ENCODE data around the gene AFF1. TPM values are rescaled to one million over a fixed set of nuclear protein-coding genes. Genes with fewer than 3 reads are reported as not detected.

Gene AFF1
- total RNA-seq, 2 experiments from 2014 or later = 28.7 to 69.7 TPM

DNA sequence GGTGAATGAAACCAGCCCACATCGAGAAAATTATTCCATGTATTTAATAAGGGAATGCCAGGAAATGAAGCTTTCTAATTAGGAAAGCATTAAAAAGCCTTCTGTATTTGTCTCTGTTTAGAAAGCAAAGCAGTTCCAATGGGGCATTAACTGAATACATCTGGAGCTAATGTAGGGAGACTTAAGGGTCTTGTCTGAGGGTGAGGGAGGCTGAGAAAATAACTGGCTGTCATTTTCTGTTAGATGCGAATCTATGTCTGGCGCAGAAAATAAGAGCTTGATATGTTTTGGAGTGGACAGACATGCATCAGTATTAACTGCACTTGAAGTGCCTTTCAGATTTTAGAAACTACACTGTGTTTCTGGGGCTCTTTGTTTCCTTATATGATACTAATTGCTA lies 174.3 kb downstream of the AFF1 start:
- H3K4me1 ChIP-seq (ENCODE audit: insufficient read depth, low read length, poor library complexity, severe bottlenecking) = no peaks in the 10 kb centered on the region
- H3K36me3 ChIP-seq (ENCODE audit: insufficient read depth, low read length) = peaks cover 57% of the 10 kb centered on the region
- TF ChIP-seq CTCF (conservative IDR thresholded peaks at IDR 0.05; ENCODE audit: low read length) = no peak
- TF ChIP-seq EZH2phosphoT487 (IDR thresholded peaks at IDR 0.05; ENCODE audit: borderline replicate concordance, low read depth, low read length) = no peak
- peaks cover 5% of the 10 kb centered on the region; the same call in 1 of the 2 replicates for H4K20me1 ChIP-seq (ENCODE audit: insufficient read depth, low read length)
- POLR2A ChIA-PET = no interaction called here
- CTCF ChIA-PET (ENCODE audit: unreplicated experiment) = no interaction called here
- BruUV-seq (replicated peaks) = no TSS peak
- no peaks in the 10 kb centered on the region for H3K79me2 ChIP-seq (ENCODE audit: insufficient read depth, low read depth, low read length)
- no peak overlapping the region for H3K4me2 ChIP-seq (ENCODE audit: low read length)
- no peaks in the 10 kb centered on the region for H3K9me2 ChIP-seq (ENCODE audit: insufficient read depth, low read length)
- no peak overlapping the region for H2AFZ ChIP-seq (ENCODE audit: low read length)
- no peaks in the 10 kb centered on the region for H3K9me3 ChIP-seq (ENCODE audit: low read length)
- no peak for DNase-seq (ENCODE audit: low spot score)
- intact Hi-C loops (cut with micrococcal nuclease; ENCODE audit: unreplicated experiment) = no loop called here
- no peak overlapping the region for H3K27ac ChIP-seq (ENCODE audit: low read depth, low read length, poor library complexity, severe bottlenecking)
- H3K4me3 ChIP-seq (ENCODE audit: low read depth, low read length, poor library complexity, severe bottlenecking) = no peak overlapping the region

GRCh38 chr4:87109945-87110344 lies 175.1 kb downstream of the AFF1 start:
- no peak for TF ChIP-seq CTCF (conservative IDR thresholded peaks at IDR 0.05; ENCODE audit: low read length)
- no peak for TF ChIP-seq EZH2phosphoT487 (IDR thresholded peaks at IDR 0.05; ENCODE audit: borderline replicate concordance, low read depth, low read length)
- H3K36me3 ChIP-seq (ENCODE audit: insufficient read depth, low read length) = peaks cover 65% of the 10 kb centered on the region
- ChIA-PET POLR2A (no interaction called here), CTCF (ENCODE audit: unreplicated experiment) (no interaction called here)
- no peaks in the 10 kb centered on the region for H3K9me3 ChIP-seq (ENCODE audit: low read length)
- H3K4me3 ChIP-seq (ENCODE audit: low read depth, low read length, poor library complexity, severe bottlenecking) = no peak overlapping the region
- BruUV-seq (replicated peaks) = no TSS peak
- no peak for DNase-seq (ENCODE audit: low spot score)
- no peak overlapping the region for H2AFZ ChIP-seq (ENCODE audit: low read length)
- H3K9me2 ChIP-seq (ENCODE audit: insufficient read depth, low read length) = no peaks in the 10 kb centered on the region
- H3K27ac ChIP-seq (ENCODE audit: low read depth, low read length, poor library complexity, severe bottlenecking) = no peak overlapping the region
- H3K4me1 ChIP-seq (ENCODE audit: insufficient read depth, low read length, poor library complexity, severe bottlenecking) = no peaks in the 10 kb centered on the region
- H4K20me1 ChIP-seq (ENCODE audit: insufficient read depth, low read length) = peaks cover 5% of the 10 kb centered on the region; the same call in 1 of the 2 replicates
- H3K4me2 ChIP-seq (ENCODE audit: low read length) = no peak overlapping the region
- intact Hi-C loops (cut with micrococcal nuclease; ENCODE audit: unreplicated experiment) = no loop called here
- no peaks in the 10 kb centered on the region for H3K79me2 ChIP-seq (ENCODE audit: insufficient read depth, low read depth, low read length)

- ChIA-PET CTCF (ENCODE audit: unreplicated experiment) (no interaction called here), POLR2A (no interaction called here)
- Histone ChIP-seq H3K4me1 (ENCODE audit: insufficient read depth, low read length, poor library complexity, severe bottlenecking) (no peaks in the 10 kb centered on the region), H3K9me3 (ENCODE audit: low read length) (no peaks in the 10 kb centered on the region), H3K79me2 (ENCODE audit: insufficient read depth, low read depth, low read length) (no peaks in the 10 kb centered on the region), H3K36me3 (ENCODE audit: insufficient read depth, low read length) (peaks cover 80% of the 10 kb centered on the region), H2AFZ (ENCODE audit: low read length) (no peak overlapping the region), H3K4me2 (ENCODE audit: low read length) (no peak overlapping the region), H4K20me1 (ENCODE audit: insufficient read depth, low read length) (peaks cover 5% of the 10 kb centered on the region; the same call in 1 of the 2 replicates), H3K4me3 (ENCODE audit: low read depth, low read length, poor library complexity, severe bottlenecking) (no peak overlapping the region), H3K27ac (ENCODE audit: low read depth, low read length, poor library complexity, severe bottlenecking) (no peak overlapping the region), H3K9me2 (ENCODE audit: insufficient read depth, low read length) (no peaks in the 10 kb centered on the region)
- TF ChIP-seq CTCF (conservative IDR thresholded peaks at IDR 0.05; ENCODE audit: low read length) (no peak), EZH2phosphoT487 (IDR thresholded peaks at IDR 0.05; ENCODE audit: borderline replicate concordance, low read depth, low read length) (no peak)
- intact Hi-C loops (cut with micrococcal nuclease; ENCODE audit: unreplicated experiment) = no loop called here
- no peak for DNase-seq (ENCODE audit: low spot score)
- BruUV-seq (replicated peaks) = no TSS peak
Observed at GRCh38 chr4:87112063-87112462, 177.3 kb downstream of the AFF1 start.
